ENCODE results near the gene ELAVL1.

- no peak for TF ChIP-seq CTCF (IDR thresholded peaks at IDR 0.05)
- no peak for TF ChIP-seq EZH2 (IDR thresholded peaks at IDR 0.05; ENCODE audit: borderline replicate concordance, insufficient read depth, low read depth, low read length, poor library complexity, severe bottlenecking)
Observed at GRCh38 chr19:8005534-8006256, at the start of gene ELAVL1.

Measured in B cell (primary cell).